Panc1 (cell line): ENCODE results near the gene POLRMT.

ENCODE experiments used
- POLR2AphosphoS5 ChIP-seq: IDR thresholded peaks from 2 replicates; pipeline ENCODE4 v1.6.1; 2012; ENCODE audit warnings: mild to moderate bottlenecking, low read depth, low read length, moderate library complexity
- SIN3A ChIP-seq: IDR thresholded peaks from 2 replicates; pipeline ENCODE4 v1.6.1; 2012; ENCODE audit warnings: low read depth, mild to moderate bottlenecking, low read length, moderate library complexity, borderline replicate concordance; ENCODE audit not compliant: insufficient read depth
- TCF7L2 ChIP-seq: IDR thresholded peaks from 2 replicates; pipeline ENCODE4 v1.6.1; 2011; ENCODE audit warnings: mild to moderate bottlenecking, low read depth, low read length, inconsistent platforms
- TF ChIP-seq, protein P1 (sequence below): fragments of 450-650 bp; IDR thresholded peaks from 2 replicates; pipeline ENCODE4 v1.5.1; 2017; ENCODE audit warnings: mild to moderate bottlenecking
- TF ChIP-seq, protein P2 (sequence below), 2 experiments: IDR thresholded peaks; 2 replicates each; pipeline ENCODE4 v1.6.1; 2011 to 2012; ENCODE audit warnings: low read depth in 2 of 2, control low read depth in 1 of 2, low read length in 1 of 2, mild to moderate bottlenecking in 1 of 2, moderate library complexity in 1 of 2; ENCODE audit not compliant: insufficient read depth in 1 of 2

DNA sequence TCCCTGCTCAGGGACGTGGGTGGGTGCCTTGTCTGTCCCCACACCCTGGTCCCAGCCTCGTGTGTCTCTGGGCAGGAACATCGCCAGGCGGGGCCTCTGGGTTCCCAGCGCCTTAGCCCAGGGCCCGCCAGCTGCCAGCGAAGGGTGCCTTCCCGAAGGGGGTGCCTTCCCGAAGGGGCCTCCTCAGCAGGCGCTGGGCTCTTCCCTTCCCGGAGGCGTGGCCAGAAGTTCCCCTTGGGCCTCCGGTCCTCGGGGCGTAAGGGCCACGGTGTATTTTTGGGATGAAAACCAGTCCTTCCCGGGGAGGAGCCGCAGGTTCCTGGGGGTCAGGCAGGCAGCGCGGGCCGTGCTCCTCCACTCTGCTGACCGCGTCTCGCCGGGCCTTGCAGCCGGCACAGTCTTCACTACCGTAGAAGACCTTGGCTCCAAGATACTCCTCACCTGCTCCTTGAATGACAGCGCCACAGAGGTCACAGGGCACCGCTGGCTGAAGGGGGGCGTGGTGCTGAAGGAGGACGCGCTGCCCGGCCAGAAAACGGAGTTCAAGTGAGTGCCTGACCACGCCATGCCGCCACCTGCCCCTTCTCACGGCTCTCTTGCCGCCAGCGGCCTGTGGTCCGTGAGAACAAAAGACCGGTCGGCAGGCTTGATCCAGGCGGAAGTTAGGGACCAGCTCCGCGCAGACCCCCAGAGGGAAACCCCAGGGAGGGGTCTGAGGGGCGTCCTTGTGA is 54.1 kb downstream of the POLRMT start:
- TF ChIP-seq, protein P1, sequence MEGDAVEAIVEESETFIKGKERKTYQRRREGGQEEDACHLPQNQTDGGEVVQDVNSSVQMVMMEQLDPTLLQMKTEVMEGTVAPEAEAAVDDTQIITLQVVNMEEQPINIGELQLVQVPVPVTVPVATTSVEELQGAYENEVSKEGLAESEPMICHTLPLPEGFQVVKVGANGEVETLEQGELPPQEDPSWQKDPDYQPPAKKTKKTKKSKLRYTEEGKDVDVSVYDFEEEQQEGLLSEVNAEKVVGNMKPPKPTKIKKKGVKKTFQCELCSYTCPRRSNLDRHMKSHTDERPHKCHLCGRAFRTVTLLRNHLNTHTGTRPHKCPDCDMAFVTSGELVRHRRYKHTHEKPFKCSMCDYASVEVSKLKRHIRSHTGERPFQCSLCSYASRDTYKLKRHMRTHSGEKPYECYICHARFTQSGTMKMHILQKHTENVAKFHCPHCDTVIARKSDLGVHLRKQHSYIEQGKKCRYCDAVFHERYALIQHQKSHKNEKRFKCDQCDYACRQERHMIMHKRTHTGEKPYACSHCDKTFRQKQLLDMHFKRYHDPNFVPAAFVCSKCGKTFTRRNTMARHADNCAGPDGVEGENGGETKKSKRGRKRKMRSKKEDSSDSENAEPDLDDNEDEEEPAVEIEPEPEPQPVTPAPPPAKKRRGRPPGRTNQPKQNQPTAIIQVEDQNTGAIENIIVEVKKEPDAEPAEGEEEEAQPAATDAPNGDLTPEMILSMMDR, result no peak
- TF ChIP-seq POLR2AphosphoS5 (no peak), SIN3A (no peak), TCF7L2 (no peak)
- TF ChIP-seq, protein P2, sequence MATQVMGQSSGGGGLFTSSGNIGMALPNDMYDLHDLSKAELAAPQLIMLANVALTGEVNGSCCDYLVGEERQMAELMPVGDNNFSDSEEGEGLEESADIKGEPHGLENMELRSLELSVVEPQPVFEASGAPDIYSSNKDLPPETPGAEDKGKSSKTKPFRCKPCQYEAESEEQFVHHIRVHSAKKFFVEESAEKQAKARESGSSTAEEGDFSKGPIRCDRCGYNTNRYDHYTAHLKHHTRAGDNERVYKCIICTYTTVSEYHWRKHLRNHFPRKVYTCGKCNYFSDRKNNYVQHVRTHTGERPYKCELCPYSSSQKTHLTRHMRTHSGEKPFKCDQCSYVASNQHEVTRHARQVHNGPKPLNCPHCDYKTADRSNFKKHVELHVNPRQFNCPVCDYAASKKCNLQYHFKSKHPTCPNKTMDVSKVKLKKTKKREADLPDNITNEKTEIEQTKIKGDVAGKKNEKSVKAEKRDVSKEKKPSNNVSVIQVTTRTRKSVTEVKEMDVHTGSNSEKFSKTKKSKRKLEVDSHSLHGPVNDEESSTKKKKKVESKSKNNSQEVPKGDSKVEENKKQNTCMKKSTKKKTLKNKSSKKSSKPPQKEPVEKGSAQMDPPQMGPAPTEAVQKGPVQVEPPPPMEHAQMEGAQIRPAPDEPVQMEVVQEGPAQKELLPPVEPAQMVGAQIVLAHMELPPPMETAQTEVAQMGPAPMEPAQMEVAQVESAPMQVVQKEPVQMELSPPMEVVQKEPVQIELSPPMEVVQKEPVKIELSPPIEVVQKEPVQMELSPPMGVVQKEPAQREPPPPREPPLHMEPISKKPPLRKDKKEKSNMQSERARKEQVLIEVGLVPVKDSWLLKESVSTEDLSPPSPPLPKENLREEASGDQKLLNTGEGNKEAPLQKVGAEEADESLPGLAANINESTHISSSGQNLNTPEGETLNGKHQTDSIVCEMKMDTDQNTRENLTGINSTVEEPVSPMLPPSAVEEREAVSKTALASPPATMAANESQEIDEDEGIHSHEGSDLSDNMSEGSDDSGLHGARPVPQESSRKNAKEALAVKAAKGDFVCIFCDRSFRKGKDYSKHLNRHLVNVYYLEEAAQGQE (IDR thresholded peaks at IDR 0.05; ENCODE audit: insufficient read depth in 1 of 2, low read depth in 2 of 2, low read length in 1 of 2), result no peak
